Measurements from ENCODE around the gene ADAMTS12.

Gene ADAMTS12

DNA sequence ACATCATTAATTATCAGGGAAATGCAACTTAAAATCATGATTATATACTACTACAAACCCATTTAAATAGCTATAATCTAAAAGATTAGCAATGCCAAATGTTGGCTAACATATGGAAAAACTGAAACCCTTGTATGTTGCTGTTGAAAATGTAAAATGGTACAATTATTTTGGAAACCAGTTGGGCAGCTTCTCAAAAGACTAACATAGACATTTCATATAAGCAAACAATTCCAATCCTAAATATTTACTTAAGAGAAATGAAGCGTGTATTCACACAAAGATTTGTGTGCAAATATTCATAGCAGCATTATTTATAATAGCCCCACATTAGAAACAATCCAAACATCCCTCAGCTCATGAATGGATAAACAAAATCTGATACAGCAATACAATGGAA lies 106.2 kb downstream of the ADAMTS12 start:
- Mint-ChIP-seq H3K36me3 (ENCODE audit: low read depth) (peaks cover 13% of the 10 kb centered on the region), H3K27me3 (ENCODE audit: low read depth, poor library complexity) (peaks cover 8% of the 10 kb centered on the region), H3K27ac (no peak overlapping the region), H3K4me3 (no peak overlapping the region), H3K9me3 (peaks cover 30% of the 10 kb centered on the region), H3K4me1 (peaks cover 14% of the 10 kb centered on the region)
- no peak for DNase-seq
- TF ChIP-seq, protein P1, sequence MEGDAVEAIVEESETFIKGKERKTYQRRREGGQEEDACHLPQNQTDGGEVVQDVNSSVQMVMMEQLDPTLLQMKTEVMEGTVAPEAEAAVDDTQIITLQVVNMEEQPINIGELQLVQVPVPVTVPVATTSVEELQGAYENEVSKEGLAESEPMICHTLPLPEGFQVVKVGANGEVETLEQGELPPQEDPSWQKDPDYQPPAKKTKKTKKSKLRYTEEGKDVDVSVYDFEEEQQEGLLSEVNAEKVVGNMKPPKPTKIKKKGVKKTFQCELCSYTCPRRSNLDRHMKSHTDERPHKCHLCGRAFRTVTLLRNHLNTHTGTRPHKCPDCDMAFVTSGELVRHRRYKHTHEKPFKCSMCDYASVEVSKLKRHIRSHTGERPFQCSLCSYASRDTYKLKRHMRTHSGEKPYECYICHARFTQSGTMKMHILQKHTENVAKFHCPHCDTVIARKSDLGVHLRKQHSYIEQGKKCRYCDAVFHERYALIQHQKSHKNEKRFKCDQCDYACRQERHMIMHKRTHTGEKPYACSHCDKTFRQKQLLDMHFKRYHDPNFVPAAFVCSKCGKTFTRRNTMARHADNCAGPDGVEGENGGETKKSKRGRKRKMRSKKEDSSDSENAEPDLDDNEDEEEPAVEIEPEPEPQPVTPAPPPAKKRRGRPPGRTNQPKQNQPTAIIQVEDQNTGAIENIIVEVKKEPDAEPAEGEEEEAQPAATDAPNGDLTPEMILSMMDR (IDR thresholded peaks at IDR 0.05) = no peak

GRCh38 chr5:33781286-33781685 lies 110.5 kb downstream of the ADAMTS12 start:
- TF ChIP-seq, protein P1 (IDR thresholded peaks at IDR 0.05) = no peak
- Mint-ChIP-seq H3K36me3 (ENCODE audit: low read depth) (peaks cover 32% of the 10 kb centered on the region), H3K4me1 (peaks cover 14% of the 10 kb centered on the region), H3K27me3 (ENCODE audit: low read depth, poor library complexity) (peaks cover 8% of the 10 kb centered on the region), H3K4me3 (no peak overlapping the region), H3K9me3 (peaks cover 47% of the 10 kb centered on the region), H3K27ac (no peak overlapping the region)
- DNase-seq = no peak

- Mint-ChIP-seq H3K27ac (no peak overlapping the region), H3K4me1 (peaks cover 6% of the 10 kb centered on the region), H3K9me3 (peaks cover 35% of the 10 kb centered on the region), H3K4me3 (no peak overlapping the region), H3K36me3 (ENCODE audit: low read depth) (peaks cover 26% of the 10 kb centered on the region), H3K27me3 (ENCODE audit: low read depth, poor library complexity) (peaks cover 4% of the 10 kb centered on the region)
- no peak for DNase-seq
- TF ChIP-seq, protein P1 (IDR thresholded peaks at IDR 0.05) = no peak
Measured at GRCh38 chr5:33776151-33776660, 115.6 kb downstream of the ADAMTS12 start.

DNA sequence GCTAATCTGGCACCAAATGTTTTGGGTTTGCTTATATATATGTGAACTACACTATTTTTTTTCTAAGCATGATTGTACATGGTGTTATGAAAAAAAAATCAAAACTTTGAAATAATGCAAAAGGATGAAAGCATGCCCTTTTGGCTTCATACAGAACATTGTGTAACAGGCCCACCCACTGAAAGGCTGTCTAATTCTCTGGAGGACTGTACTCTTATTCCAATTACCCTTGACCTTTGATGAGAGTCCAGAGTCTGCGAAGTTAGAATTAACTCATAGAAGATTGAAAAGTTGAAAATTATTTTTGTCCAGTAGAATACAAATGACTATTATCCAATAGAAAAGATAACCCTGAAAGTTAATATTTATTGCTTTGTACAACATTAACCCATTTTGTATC lies 117.4 kb downstream of the ADAMTS12 start:
- no peak for DNase-seq
- Mint-ChIP-seq H3K4me3 (no peak overlapping the region), H3K9me3 (peaks cover 35% of the 10 kb centered on the region), H3K27ac (no peak overlapping the region), H3K27me3 (ENCODE audit: low read depth, poor library complexity) (peaks cover 3% of the 10 kb centered on the region), H3K4me1 (no peaks in the 10 kb centered on the region), H3K36me3 (ENCODE audit: low read depth) (peaks cover 26% of the 10 kb centered on the region)
- TF ChIP-seq, protein P1 (IDR thresholded peaks at IDR 0.05) = no peak

- peaks cover 3% of the 10 kb centered on the region for H3K27me3 Mint-ChIP-seq (ENCODE audit: low read depth, poor library complexity)
- no peak overlapping the region for H3K27ac Mint-ChIP-seq
- H3K36me3 Mint-ChIP-seq (ENCODE audit: low read depth) = peaks cover 18% of the 10 kb centered on the region
- no peak for DNase-seq
- peaks cover 6% of the 10 kb centered on the region for H3K4me1 Mint-ChIP-seq
- TF ChIP-seq, protein P1 (IDR thresholded peaks at IDR 0.05) = no peak
- H3K4me3 Mint-ChIP-seq = no peak overlapping the region
- H3K9me3 Mint-ChIP-seq = peaks cover 24% of the 10 kb centered on the region
Measured at GRCh38 chr5:33772380-33772897, 119.4 kb downstream of the ADAMTS12 start.

DNA sequence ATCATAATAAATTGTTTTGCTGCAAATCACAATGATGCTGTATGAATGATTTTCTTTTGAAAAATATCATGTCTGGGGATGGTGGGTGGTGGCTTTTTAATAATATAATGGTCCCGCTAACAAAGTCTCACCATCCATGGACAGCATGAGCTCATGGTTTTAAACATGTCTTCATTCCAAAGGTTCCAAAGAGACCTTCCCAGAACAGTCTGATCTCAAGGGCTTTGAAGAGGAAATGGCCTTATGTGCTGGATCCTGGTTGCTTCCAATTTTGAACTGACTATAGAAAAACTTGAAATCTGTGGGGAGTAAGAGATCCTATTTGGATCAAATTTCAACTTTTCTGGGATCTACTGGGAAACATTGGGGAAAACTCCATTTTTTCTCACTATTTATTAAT lies 121.8 kb downstream of the ADAMTS12 start:
- no peak for DNase-seq
- H3K4me1 Mint-ChIP-seq = peaks cover 22% of the 10 kb centered on the region
- no peak overlapping the region for H3K27ac Mint-ChIP-seq
- no peaks in the 10 kb centered on the region for H3K36me3 Mint-ChIP-seq (ENCODE audit: low read depth)
- peaks cover 3% of the 10 kb centered on the region for H3K27me3 Mint-ChIP-seq (ENCODE audit: low read depth, poor library complexity)
- TF ChIP-seq, protein P1 (IDR thresholded peaks at IDR 0.05) = no peak
- H3K9me3 Mint-ChIP-seq = peaks cover 1% of the 10 kb centered on the region
- no peak overlapping the region for H3K4me3 Mint-ChIP-seq
